ENCODE data around the gene NKD1. TPM values are rescaled to one million over a fixed set of nuclear protein-coding genes. Genes with fewer than 3 reads are reported as not detected.
A peak's percentile ranks its signal among the peaks of the same experiment; 100 is the strongest.

Gene NKD1
- total and polyA plus RNA-seq, 12 donors = 0.67 to 8.9 (median 3.5) TPM

GRCh38 chr16:50627419-50627818 lies 79.2 kb downstream of the NKD1 start:
- H3K4me1 ChIP-seq (replicated peaks in 1 of 2) = no peaks in the 10 kb centered on the region
- H3K27ac ChIP-seq = no peak overlapping the region
- no peak overlapping the region for H3K4me3 ChIP-seq
- WGBS, 4 donors = 39 to 47% (median 43%) methylated on average over 10 of the region's 10 CpGs
- TF ChIP-seq CTCF (IDR thresholded peaks at IDR 0.05) (peak in 1 of 6 experiments; percentile 28), POLR2A (IDR thresholded peaks at IDR 0.05) (no peak)
- H3K36me3 ChIP-seq (replicated peaks in 1 of 2) = no peaks in the 10 kb centered on the region
- H3K27me3 ChIP-seq = no peaks in the 10 kb centered on the region
- DNase-seq = peak in 3 of 7 donors; percentile 25 to 42 (median 26)
- H3K9me3 ChIP-seq (replicated peaks in 1 of 3) = no peaks in the 10 kb centered on the region
- intact Hi-C loops (cut with DNase I) = no loop called here

GRCh38 chr16:50628156-50628802 lies 80.1 kb downstream of the NKD1 start:
- no peak overlapping the region for H3K27ac ChIP-seq
- TF ChIP-seq CTCF (IDR thresholded peaks at IDR 0.05) (no peak), POLR2A (IDR thresholded peaks at IDR 0.05) (no peak)
- WGBS, 4 donors = 88 to 97% (median 95%) methylated on average over 6 to 9 of the region's 9 CpGs
- H3K36me3 ChIP-seq (replicated peaks in 1 of 2) = no peaks in the 10 kb centered on the region
- intact Hi-C loops (cut with DNase I) = no loop called here
- no peaks in the 10 kb centered on the region for H3K27me3 ChIP-seq
- H3K4me3 ChIP-seq = no peak overlapping the region
- no peaks in the 10 kb centered on the region for H3K4me1 ChIP-seq (replicated peaks in 1 of 2)
- no peaks in the 10 kb centered on the region for H3K9me3 ChIP-seq (replicated peaks in 1 of 3)
- no peak for DNase-seq

- Histone ChIP-seq H3K4me3 (no peak overlapping the region), H3K36me3 (replicated peaks in 1 of 2) (no peaks in the 10 kb centered on the region), H3K4me1 (replicated peaks in 1 of 2) (no peaks in the 10 kb centered on the region), H3K27me3 (no peaks in the 10 kb centered on the region), H3K27ac (no peak overlapping the region), H3K9me3 (replicated peaks in 1 of 3) (no peaks in the 10 kb centered on the region)
- intact Hi-C loops (cut with DNase I) = no loop called here
- TF ChIP-seq POLR2A (IDR thresholded peaks at IDR 0.05) (no peak), CTCF (IDR thresholded peaks at IDR 0.05) (no peak)
- WGBS, 4 donors = 83 to 96% (median 92%) methylated on average over 4 of the region's 4 CpGs
- DNase-seq = no peak
These were observed 81.1 kb downstream of the NKD1 start for GRCh38 chr16:50629334-50629733.

- Histone ChIP-seq H3K36me3 (replicated peaks in 1 of 2) (no peaks in the 10 kb centered on the region), H3K27ac (no peak overlapping the region), H3K9me3 (replicated peaks in 1 of 3) (no peaks in the 10 kb centered on the region), H3K4me1 (replicated peaks in 1 of 2) (no peaks in the 10 kb centered on the region), H3K4me3 (no peak overlapping the region), H3K27me3 (no peaks in the 10 kb centered on the region)
- WGBS, 4 donors = 92 to 97% (median 94%) methylated on average over 5 to 11 of the region's 11 CpGs
- intact Hi-C loops (cut with DNase I) = no loop called here
- no peak for DNase-seq
- TF ChIP-seq POLR2A (IDR thresholded peaks at IDR 0.05) (no peak), CTCF (IDR thresholded peaks at IDR 0.05) (no peak)
These were observed 82.3 kb downstream of the NKD1 start for GRCh38 chr16:50630394-50631020.

Data from adrenal gland (tissue), 12 donors.